Measurements from ENCODE around the gene CCDC78. TPM values are rescaled to one million over a fixed set of nuclear protein-coding genes. Genes with fewer than 3 reads are reported as not detected.

CCDC78 gene
- total and polyA plus RNA-seq, 2 of the 13 experiments (the other 11 are each of a cell fraction or from before 2014, with no cell fraction given) = 0.53 to 1.5 TPM

DNA sequence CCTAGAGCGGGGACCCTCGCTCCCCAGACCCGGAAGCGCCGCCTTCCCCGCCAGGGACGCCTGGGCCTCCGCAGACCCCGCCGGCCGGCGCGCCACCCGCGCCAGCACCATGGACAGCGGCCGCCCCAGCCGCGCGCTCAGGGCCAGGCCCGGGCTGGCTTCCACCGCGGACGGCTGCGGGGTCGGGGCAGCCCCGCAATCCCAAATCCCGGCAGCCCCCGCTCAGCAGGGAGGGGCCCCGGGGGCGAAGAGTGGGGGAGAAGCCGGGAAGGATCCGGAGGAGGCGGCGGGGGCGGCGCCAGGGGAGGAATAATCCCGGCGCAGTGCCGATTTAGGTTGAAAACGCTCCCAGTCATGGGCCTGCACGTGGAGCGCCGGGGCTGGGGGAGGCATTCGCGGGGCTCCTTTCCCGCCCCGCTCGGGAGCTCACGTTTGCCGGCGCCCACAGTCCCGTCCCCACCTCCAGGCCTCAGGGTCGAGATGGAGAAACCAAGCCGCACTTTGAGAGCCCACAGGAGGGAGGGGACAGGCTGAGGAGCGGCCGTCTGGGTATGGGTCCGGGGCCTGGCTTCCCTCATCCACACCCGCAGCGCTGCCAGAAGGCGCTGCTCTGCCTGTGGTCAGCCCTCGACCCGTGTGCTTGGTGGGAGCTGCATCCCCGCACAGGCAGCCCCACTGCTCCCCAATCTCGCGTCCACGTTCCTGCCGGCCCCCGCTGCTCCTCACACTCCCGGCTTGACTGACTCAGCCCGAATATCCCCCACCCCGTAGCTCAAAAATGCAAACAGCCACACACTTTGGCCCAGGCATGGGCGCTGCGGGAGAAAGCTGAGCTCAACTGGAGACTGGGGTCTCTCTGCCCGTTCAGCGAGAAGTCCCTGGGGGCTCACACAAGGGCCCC, 25.3 kb downstream of the CCDC78 start (continued):
- TF ChIP-seq, protein P1, sequence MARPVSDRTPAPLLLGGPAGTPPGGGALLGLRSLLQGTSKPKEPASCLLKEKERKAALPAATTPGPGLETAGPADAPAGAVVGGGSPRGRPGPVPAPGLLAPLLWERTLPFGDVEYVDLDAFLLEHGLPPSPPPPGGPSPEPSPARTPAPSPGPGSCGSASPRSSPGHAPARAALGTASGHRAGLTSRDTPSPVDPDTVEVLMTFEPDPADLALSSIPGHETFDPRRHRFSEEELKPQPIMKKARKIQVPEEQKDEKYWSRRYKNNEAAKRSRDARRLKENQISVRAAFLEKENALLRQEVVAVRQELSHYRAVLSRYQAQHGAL (CRISPR knock-in tag; IDR thresholded peaks at IDR 0.05; ENCODE audit: not compliant biosample characterization) = no peak
- TF ChIP-seq KDM4B (CRISPR knock-in tag; IDR thresholded peaks at IDR 0.05) (no peak), ZNF292 (CRISPR knock-in tag; IDR thresholded peaks at IDR 0.05; ENCODE audit: borderline replicate concordance, low read depth) (no peak), RCOR2 (CRISPR knock-in tag; IDR thresholded peaks at IDR 0.05) (no peak), CCAR2 (optimal IDR thresholded peaks at IDR 0.05; ENCODE audit: low read depth, low read length) (no peak), SRF (IDR thresholded peaks at IDR 0.05; ENCODE audit: low read depth, low read length) (no peak), ZNF24 (IDR thresholded peaks at IDR 0.05) (no peak), ZSCAN25 (CRISPR knock-in tag; IDR thresholded peaks at IDR 0.05) (peak; percentile 72; the same call in 1 of the 2 replicates), TP53 (CRISPR knock-in tag; conservative IDR thresholded peaks at IDR 0.05) (no peak), FOSL2 (CRISPR knock-in tag; IDR thresholded peaks at IDR 0.05) (no peak), ZNF550 (CRISPR knock-in tag; IDR thresholded peaks at IDR 0.05; ENCODE audit: borderline replicate concordance) (no peak), PCBP2 (optimal IDR thresholded peaks at IDR 0.05; ENCODE audit: low read depth, low read length, poor library complexity, severe bottlenecking) (no peak)
- TF ChIP-seq, protein P2, sequence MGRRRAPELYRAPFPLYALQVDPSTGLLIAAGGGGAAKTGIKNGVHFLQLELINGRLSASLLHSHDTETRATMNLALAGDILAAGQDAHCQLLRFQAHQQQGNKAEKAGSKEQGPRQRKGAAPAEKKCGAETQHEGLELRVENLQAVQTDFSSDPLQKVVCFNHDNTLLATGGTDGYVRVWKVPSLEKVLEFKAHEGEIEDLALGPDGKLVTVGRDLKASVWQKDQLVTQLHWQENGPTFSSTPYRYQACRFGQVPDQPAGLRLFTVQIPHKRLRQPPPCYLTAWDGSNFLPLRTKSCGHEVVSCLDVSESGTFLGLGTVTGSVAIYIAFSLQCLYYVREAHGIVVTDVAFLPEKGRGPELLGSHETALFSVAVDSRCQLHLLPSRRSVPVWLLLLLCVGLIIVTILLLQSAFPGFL (CRISPR knock-in tag; IDR thresholded peaks at IDR 0.05) = 0 out of 2 replicates have a peak, but pooled peaks have one; percentile 79
- TF ChIP-seq, protein P3, sequence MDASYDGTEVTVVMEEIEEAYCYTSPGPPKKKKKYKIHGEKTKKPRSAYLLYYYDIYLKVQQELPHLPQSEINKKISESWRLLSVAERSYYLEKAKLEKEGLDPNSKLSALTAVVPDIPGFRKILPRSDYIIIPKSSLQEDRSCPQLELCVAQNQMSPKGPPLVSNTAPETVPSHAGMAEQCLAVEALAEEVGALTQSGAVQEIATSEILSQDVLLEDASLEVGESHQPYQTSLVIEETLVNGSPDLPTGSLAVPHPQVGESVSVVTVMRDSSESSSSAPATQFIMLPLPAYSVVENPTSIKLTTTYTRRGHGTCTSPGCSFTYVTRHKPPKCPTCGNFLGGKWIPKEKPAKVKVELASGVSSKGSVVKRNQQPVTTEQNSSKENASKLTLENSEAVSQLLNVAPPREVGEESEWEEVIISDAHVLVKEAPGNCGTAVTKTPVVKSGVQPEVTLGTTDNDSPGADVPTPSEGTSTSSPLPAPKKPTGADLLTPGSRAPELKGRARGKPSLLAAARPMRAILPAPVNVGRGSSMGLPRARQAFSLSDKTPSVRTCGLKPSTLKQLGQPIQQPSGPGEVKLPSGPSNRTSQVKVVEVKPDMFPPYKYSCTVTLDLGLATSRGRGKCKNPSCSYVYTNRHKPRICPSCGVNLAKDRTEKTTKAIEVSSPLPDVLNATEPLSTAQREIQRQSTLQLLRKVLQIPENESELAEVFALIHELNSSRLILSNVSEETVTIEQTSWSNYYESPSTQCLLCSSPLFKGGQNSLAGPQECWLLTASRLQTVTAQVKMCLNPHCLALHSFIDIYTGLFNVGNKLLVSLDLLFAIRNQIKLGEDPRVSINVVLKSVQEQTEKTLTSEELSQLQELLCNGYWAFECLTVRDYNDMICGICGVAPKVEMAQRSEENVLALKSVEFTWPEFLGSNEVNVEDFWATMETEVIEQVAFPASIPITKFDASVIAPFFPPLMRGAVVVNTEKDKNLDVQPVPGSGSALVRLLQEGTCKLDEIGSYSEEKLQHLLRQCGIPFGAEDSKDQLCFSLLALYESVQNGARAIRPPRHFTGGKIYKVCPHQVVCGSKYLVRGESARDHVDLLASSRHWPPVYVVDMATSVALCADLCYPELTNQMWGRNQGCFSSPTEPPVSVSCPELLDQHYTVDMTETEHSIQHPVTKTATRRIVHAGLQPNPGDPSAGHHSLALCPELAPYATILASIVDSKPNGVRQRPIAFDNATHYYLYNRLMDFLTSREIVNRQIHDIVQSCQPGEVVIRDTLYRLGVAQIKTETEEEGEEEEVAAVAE (CRISPR knock-in tag; IDR thresholded peaks at IDR 0.05; ENCODE audit: borderline replicate concordance) = no peak
- TF ChIP-seq, protein P4, sequence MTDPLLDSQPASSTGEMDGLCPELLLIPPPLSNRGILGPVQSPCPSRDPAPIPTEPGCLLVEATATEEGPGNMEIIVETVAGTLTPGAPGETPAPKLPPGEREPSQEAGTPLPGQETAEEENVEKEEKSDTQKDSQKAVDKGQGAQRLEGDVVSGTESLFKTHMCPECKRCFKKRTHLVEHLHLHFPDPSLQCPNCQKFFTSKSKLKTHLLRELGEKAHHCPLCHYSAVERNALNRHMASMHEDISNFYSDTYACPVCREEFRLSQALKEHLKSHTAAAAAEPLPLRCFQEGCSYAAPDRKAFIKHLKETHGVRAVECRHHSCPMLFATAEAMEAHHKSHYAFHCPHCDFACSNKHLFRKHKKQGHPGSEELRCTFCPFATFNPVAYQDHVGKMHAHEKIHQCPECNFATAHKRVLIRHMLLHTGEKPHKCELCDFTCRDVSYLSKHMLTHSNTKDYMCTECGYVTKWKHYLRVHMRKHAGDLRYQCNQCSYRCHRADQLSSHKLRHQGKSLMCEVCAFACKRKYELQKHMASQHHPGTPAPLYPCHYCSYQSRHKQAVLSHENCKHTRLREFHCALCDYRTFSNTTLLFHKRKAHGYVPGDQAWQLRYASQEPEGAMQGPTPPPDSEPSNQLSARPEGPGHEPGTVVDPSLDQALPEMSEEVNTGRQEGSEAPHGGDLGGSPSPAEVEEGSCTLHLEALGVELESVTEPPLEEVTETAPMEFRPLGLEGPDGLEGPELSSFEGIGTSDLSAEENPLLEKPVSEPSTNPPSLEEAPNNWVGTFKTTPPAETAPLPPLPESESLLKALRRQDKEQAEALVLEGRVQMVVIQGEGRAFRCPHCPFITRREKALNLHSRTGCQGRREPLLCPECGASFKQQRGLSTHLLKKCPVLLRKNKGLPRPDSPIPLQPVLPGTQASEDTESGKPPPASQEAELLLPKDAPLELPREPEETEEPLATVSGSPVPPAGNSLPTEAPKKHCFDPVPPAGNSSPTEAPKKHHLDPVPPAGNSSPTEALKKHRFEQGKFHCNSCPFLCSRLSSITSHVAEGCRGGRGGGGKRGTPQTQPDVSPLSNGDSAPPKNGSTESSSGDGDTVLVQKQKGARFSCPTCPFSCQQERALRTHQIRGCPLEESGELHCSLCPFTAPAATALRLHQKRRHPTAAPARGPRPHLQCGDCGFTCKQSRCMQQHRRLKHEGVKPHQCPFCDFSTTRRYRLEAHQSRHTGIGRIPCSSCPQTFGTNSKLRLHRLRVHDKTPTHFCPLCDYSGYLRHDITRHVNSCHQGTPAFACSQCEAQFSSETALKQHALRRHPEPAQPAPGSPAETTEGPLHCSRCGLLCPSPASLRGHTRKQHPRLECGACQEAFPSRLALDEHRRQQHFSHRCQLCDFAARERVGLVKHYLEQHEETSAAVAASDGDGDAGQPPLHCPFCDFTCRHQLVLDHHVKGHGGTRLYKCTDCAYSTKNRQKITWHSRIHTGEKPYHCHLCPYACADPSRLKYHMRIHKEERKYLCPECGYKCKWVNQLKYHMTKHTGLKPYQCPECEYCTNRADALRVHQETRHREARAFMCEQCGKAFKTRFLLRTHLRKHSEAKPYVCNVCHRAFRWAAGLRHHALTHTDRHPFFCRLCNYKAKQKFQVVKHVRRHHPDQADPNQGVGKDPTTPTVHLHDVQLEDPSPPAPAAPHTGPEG (CRISPR knock-in tag; IDR thresholded peaks at IDR 0.05) = peak; percentile 86; the same call in 1 of the 2 replicates
